HG03280 (cell line): ENCODE data around the gene PRR7.
A peak's percentile ranks its signal among the peaks of the same experiment; 100 is the strongest.

ENCODE experiments used
- ATAC-seq: cut with Tn5 transposase; IDR thresholded peaks from one replicate; pipeline ENCODE4 v1.9.1; 2021; ENCODE audit warnings: mild to moderate bottlenecking, moderate library complexity; ENCODE audit not compliant: unreplicated experiment

Gene PRR7

DNA sequence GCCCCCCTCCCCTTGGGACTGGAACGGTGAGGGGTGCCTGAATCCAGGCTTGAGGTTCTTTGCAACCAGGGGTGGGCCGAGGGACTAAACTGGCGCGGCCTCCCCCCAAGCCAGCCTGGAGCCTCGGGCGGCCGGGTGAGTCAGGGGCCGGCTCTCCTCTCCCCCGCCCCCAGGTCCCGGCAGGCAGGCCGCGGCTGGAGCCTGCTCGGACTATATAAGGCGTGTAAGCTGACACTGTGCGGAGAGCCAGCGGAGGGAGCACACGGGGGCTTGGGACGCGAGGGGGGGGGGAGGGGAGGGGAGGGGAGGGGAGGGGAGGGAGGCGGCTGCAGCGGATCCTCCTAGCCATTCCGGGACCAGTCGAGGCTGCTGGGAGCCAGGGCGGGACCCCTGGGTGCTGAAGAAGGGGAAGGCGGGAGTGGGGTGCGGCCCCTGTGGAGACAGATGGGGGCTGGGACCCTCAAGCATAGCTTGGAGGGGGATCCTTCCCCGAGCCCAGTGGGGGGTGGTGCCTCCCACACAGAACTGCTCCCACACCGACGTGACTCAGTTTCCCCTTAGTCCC is 50.2 kb downstream of the PRR7 start:
- no peak for ATAC-seq

DNA sequence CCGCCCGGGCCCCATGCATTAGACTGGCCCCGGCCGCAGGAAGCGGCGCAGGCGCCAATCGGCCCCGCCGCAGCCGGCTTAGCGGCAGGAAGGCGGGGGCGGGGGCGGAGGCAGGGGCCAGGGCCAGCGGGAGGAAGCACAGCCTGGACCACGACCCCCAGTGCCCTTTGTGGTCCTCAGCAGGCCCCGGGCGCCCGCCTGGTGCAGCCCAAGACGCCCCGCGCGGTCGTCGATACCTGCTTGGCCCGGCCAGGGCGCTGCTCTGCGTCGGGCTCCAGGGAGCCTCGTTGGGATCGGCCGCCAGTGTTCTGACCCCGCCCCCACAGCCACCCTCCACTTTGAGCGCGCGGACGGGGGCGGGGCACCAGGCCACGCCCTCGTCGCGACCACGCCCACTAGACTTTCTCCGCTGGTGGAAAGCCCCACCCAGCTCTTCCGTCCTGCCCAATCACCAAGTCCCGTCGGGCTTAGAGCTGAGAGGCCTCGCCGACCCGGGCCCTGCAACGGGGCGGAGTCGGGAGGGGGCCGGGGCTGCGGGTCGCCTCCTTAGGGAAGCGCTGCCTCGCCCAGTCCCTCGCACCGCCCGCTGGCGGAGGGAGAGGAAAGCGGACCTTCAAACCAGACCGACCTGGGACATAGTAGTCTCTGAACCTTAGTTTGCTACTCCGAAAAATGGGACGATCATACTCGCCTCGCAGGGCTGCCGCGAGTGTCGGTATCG is 50.8 kb downstream of the PRR7 start, which contains the start of gene PDLIM7:
Gene PDLIM7 (minus strand): TSS at position 313 of the 721 bp plus-strand sequence. CDS start 1,092 bp downstream, outside the sequence.
- peak; percentile 72 for ATAC-seq

DNA sequence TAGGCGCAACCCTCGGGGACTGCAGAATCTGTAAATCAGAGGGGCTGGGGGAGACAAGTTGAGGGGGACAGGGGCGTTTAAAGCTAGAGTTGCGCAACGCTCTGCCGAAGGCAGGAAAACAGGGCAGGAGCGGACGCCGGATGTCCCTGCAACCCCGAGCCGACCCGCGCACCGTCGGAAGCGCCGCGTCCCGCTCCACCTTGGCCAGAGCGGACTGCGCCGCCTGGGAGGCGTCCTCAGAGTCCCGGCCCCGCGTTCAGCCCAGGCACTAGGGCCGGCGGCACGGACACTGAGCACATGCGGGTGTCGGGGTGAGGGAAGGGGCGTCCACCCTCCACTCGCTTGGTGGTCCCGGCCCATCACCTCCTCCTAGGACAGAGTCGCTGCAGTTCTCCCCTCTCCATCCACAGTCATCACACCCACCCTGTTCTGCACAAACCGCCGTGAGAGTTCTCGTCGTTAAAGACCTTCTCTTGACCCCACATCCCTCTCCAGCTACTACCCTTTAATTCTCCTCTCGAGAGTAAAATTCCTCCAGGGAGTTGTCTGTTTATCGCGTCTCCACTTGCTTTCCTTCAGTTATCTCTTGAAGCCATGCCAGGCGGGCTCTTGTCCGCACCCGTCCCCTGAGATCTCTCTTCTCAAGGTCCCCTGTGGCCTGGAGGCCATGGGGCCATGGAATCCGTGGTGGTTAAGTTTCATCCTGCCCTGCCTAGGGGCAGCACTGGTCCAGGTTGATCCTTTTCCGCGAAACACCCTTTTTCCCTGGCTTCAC is 51.6 kb downstream of the PRR7 start:
- ATAC-seq, result no peak

DNA sequence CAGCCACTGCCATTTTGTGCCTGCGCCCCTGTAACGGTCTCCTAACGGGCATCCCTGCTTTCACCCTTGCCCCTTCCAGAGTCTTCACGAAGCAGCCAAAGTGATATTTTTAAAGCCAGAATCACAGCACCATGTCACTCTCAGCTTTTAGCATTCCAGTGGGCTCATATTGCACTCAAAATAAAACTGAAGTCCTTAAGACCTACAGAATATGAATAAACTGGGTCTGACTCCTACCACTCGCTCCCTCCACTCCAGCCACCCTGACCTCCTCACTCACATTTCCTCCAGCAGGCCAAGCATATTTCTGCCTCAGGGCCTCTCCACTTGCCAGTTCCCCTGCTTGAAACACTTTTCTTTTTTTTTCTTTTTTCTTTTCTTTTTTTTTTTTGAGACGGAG is 53.2 kb downstream of the PRR7 start:
- ATAC-seq, result no peak

DNA sequence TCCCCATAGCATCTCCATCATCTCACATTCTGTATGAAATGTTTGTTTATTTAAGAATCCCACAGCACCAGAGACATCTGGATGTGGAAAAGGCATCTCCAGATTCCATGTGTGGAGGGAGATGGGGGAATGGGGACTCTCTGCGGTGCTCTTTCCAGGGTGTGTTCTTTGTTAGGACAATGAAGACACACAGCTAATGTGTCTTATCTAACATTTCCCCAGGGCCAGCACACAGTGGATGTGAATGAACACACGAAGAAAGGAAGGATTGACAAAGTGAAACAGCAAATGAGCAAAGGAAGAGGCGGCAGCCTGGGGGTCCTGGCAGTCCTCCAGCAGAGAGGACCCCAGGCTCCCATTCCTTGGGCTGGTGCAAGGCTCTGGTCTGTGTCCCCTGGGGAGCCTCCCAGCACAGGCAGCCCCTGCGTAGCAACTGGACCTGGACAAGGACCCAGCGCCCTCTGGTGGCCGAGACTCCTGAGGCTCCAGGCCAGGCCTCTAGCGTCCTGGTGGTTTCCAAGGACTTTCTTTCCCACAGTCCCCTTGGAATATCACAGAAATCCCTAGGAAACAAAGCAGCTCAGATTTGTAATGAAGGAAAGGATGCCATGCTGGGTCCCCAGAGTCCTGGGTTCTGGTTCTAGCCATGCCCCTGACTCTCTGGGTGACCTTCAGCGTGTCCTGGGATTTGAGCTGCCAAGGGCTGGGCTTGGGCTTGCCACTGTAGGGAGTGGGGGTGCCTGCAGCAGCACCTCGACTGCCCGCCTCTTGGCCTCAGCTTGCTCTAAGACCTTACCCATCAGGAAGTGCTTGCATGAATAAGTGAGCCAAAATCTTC is 54.3 kb downstream of the PRR7 start:
- peak; percentile 26 for ATAC-seq

DNA sequence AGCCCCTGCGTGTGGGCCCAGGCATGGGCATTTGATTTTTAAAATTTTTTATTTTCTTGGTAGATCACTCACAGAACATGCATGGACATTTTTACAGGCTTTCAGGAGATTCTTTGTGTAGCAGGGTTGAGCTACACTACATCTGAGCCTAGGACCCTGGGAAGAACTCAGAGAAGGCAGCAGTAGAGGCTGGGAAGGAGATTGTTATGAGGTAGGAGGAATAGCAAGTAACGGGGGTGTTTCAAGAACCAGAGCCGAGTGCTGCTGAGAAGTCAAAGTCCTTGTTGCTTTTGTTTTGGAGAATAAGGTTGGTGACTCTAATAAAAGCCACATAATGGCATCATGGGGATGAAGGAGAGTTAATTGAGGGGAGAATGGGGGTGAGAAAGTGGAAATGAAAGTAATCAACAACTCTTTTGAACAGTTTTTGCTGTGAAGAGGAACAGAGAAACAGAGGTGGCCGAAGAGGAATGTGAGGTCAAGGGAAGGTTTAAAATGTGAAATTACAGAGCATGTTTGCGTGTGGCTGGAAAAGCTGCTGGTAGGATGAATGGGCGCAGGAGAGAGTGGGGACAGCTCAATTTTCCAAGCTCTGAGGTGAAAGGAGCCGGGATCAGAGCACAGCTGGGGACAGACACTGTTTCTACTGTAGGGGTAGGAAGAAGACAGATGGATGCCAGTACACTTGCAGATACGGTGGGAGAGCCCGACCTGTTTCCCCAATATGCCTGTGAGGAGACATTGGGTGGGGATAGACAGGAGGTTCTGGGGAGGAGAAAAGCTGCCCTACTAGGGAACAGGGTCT is 55.5 kb downstream of the PRR7 start:
- no peak for ATAC-seq

DNA sequence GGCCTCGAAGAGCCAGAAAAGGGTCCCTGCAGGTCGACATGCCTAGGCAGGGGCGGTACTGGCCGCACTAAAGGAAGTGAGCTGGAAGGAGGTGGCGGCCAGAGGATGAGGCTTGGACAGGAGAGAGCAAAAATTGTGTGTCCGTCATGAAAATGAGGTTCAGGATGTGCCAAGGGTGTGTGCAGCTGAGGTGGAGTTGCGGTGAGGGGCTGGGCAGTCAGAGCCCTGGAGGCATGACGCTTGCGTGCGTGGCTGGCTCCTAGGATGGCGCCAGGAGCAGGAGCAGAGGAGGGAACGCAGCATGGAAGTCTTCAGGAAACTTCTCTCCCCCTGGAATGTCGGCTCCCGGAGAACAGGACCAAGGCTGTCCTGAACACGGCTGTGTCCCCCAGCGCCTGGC is 56.3 kb downstream of the PRR7 start:
- no peak for ATAC-seq

DNA sequence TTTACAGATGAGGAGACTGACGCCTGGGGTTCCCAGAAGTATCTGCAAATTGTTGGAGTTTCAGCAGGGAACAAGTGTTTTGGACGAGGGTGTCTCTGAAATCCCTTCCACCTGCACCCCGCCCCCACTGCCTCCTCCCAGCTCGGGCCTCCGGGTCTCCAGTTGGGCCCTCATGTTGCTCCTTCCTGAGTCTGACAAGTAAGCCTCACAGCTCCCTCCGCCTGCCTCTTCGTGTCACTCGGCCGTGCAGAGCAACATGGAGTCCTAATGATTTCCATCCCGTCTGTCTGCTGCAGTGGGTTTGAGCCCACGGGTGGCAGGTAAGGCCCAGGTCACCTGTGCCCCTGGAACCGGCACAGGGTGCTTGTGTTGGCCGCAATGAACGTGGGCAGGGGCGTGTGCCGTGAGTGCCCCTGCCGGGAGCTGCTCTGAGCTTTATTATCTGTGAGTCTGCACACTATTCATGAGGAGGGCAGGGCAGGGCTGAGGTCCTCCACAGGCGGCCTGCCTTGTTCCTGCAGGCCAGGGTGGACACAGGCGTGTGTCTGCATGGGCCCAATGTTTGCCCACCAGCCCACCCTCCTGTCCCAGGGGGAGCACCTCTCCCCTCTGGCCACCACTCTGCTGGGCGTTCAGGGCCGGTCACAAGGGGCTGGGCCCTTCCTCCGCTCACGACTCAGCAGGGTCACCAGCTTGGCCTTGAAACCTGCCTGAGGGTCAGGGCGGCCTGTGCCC is 56.9 kb downstream of the PRR7 start:
- ATAC-seq, result no peak

DNA sequence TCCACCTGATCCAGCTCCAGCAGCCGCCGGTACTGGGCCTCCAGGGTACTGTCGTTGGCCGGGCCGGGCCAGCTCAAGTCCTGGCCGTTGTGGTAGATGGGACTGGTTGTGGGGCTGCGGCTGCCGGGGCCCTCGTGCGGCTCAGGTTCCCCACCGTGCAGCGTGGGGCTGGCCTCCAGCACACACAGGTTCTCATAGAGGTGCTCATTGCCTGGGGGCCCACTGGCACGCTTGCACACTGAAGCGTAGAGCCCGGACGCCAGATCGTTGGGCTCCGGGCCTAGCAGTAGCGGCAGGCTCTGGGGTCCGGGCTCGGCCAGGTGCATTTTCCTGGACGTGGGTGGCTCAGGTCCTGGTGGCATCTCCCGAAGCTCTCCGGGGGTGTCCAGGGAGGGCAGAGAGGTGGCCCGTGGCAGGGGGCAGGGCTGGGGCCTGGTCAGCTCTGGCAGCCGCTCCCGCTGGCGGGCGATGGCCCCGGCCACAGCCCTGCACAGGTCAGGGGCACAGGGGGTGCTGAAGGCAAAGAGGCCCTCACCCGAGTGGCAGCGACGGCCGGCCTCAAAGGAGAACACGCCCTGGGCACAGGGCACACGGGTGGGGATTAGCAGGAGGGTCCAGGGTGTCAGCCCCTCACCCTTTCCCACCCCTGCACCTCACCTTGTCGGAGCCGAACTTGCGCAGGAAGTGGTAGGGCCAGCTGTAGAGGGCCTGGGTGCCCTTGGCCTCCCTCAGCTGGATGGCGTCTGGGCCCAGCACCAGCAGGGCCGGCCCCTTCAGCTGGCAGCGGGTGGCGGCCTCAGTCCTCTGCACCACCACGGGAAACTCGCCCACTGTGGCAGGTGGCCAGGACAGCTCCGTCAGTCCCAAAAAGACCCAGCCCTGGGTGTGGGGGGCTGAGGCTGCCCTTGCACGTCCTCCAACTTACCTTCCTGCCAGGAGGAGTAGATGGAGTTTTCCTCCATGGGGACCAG is 57.8 kb downstream of the PRR7 start:
- ATAC-seq, result no peak

DNA sequence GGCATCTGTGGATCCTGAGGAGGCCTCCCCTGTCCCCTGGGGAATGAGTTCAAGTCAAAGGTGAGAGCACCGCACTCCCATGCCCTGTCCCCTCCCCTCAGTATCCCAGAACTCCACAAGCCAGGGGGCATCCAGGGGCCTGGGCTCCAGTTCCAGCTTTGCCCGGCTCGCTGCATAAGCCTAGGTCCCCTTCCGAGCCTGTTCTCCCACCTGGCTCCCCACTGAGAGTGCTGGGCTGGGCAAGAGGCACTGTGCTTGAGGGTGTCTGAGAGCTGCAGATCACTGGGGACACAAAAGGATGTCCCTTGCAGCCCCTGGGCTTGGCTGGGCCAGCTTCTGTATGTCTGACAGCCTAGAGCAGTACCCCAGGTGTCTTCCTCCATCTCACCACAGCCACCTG is 58.5 kb downstream of the PRR7 start:
- no peak for ATAC-seq
